IMR-90 (cell line): Measurements from ENCODE around the gene TAP2. TPM values are rescaled to one million over a fixed set of nuclear protein-coding genes. Genes with fewer than 3 reads are reported as not detected.

Source experiments
- ATAC-seq: fragments of 200-7000 bp; cut with Tn5 transposase; 2 replicates; pipeline ENCODE4 v1.9.1; 2020; ENCODE audit warnings: low read depth, mild to moderate bottlenecking, moderate library complexity
- BruUV-seq: library from RNA; stranded (reverse); fragments of 400-500 nt; replicated peaks from 2 replicates; lab custom pipeline; 2021; lab: Mats Ljungman, UMichigan
- CTCF ChIA-PET: fragments of 300-600 bp; formaldehyde crosslinking; extraction: SDS; loops from one replicate; lab custom pipeline; 2021; ENCODE audit warnings: antibody characterized with exemption; lab: Yijun Ruan, JAX
- POLR2A ChIA-PET: fragments of 300-600 bp; sonication (Branson Sonifier 250); formaldehyde crosslinking; loops from one replicate; lab custom pipeline; 2022; ENCODE audit warnings: antibody characterized with exemption; ENCODE audit not compliant: unreplicated experiment; lab: Charles Lee
- DNase-seq: peaks from one replicate; pipeline ENCODE4 v3.0.0; 2013
- H2AFZ ChIP-seq: replicated peaks from 2 replicates; pipeline ENCODE3; 2013; ENCODE audit warnings: low read length, mild to moderate bottlenecking; ENCODE audit not compliant: poor library complexity
- H2AK5ac ChIP-seq: 2 replicates; pipeline ENCODE4 v1.6.1; 2013; ENCODE audit warnings: low read depth, low read length, inconsistent platforms
- H2AK9ac ChIP-seq: replicated peaks from 2 replicates; pipeline ENCODE3; 2013; ENCODE audit warnings: mild to moderate bottlenecking, low read depth, low read length, moderate library complexity; ENCODE audit not compliant: poor library complexity
- H2BK120ac ChIP-seq: 2 replicates; pipeline ENCODE4 v1.6.1; 2013; ENCODE audit warnings: low read depth, low read length, inconsistent platforms
- H2BK15ac ChIP-seq: 3 replicates; pipeline ENCODE4 v1.6.1; 2013; ENCODE audit warnings: low read depth, low read length, inconsistent platforms
- H2BK20ac ChIP-seq: 2 replicates; pipeline ENCODE4 v1.6.1; 2013; ENCODE audit warnings: low read depth, mild to moderate bottlenecking, inconsistent platforms, low read length, moderate library complexity
- H2BK5ac ChIP-seq: 2 replicates; pipeline ENCODE4 v1.6.1; 2013; ENCODE audit warnings: mild to moderate bottlenecking, low read depth, low read length, inconsistent platforms; ENCODE audit not compliant: poor library complexity, severe bottlenecking
- H3K14ac ChIP-seq: replicated peaks from 2 replicates; pipeline ENCODE4 v1.6.1; 2013; ENCODE audit warnings: low read depth, low read length, inconsistent platforms
- H3K18ac ChIP-seq: 2 replicates; pipeline ENCODE4 v1.6.1; 2013; ENCODE audit warnings: low read depth, low read length, control low read depth
- H3K23ac ChIP-seq: 2 replicates; pipeline ENCODE4 v1.6.1; 2013; ENCODE audit warnings: low read depth, low read length, inconsistent platforms
- H3K27ac ChIP-seq: 2 replicates; pipeline ENCODE4 v1.5.1; 2013; ENCODE audit warnings: mild to moderate bottlenecking, control low read depth, low read length; ENCODE audit not compliant: insufficient read depth
- H3K27me3 ChIP-seq: 2 replicates; pipeline ENCODE4 v1.6.1; 2013; ENCODE audit warnings: low read length; ENCODE audit not compliant: control insufficient read depth, insufficient read depth
- H3K36me3 ChIP-seq: 2 replicates; pipeline ENCODE4 v1.6.1; 2013; ENCODE audit warnings: low read length, mixed read lengths; ENCODE audit not compliant: control insufficient read depth, insufficient read depth
- H3K4ac ChIP-seq: 2 replicates; pipeline ENCODE4 v1.6.1; 2013; ENCODE audit warnings: low read depth, low read length, inconsistent platforms
- H3K4me1 ChIP-seq: 2 replicates; pipeline ENCODE4 v1.6.1; 2013; ENCODE audit warnings: low read length, mixed read lengths; ENCODE audit not compliant: control insufficient read depth, insufficient read depth
- H3K4me2 ChIP-seq: 2 replicates; pipeline ENCODE4 v1.6.1; 2013; ENCODE audit warnings: low read depth, mild to moderate bottlenecking, control low read depth, low read length, moderate library complexity
- H3K4me3 ChIP-seq: 2 replicates; pipeline ENCODE4 v1.5.1; 2013; ENCODE audit warnings: low read depth, mild to moderate bottlenecking, control low read depth, low read length, moderate library complexity; ENCODE audit not compliant: insufficient read depth
- H3K56ac ChIP-seq: 2 replicates; pipeline ENCODE4 v1.6.1; 2013; ENCODE audit warnings: low read length, inconsistent platforms; ENCODE audit not compliant: insufficient read depth; ENCODE audit errors: extremely low read depth
- H3K79me1 ChIP-seq, 2 experiments: 2 replicates each; pipeline ENCODE4 v1.6.1; 2013; ENCODE audit warnings: low read length in 2 of 2, inconsistent platforms in 1 of 2, low read depth in 1 of 2
- H3K9ac ChIP-seq: 2 replicates; pipeline ENCODE4 v1.6.1; 2013; ENCODE audit warnings: low read depth, low read length, control low read depth
- H3K9me1 ChIP-seq: 2 replicates; pipeline ENCODE4 v1.6.1; 2013; ENCODE audit warnings: low read length, inconsistent platforms; ENCODE audit not compliant: insufficient read depth
- H3K9me3 ChIP-seq: 2 replicates; pipeline ENCODE4 v1.6.1; 2013; ENCODE audit warnings: low read length; ENCODE audit not compliant: control insufficient read depth, insufficient read depth
- H4K20me1 ChIP-seq: 2 replicates; pipeline ENCODE4 v1.6.1; 2013; ENCODE audit warnings: low read length, inconsistent platforms; ENCODE audit not compliant: insufficient read depth
- H4K5ac ChIP-seq: 2 replicates; pipeline ENCODE4 v1.6.1; 2013; ENCODE audit warnings: mild to moderate bottlenecking, low read depth, low read length, control low read depth
- H4K8ac ChIP-seq, 2 experiments: 2 replicates each; pipeline ENCODE4 v1.6.1; 2013; ENCODE audit warnings: low read depth in 2 of 2, low read length in 2 of 2, control low read depth in 1 of 2, inconsistent platforms in 1 of 2
- H4K91ac ChIP-seq: 2 replicates; pipeline ENCODE4 v1.6.1; 2013; ENCODE audit warnings: low read depth, low read length, inconsistent platforms; ENCODE audit not compliant: insufficient read depth
- CEBPB ChIP-seq: IDR thresholded peaks from 2 replicates; pipeline ENCODE4 v1.6.1; 2012; ENCODE audit warnings: low read depth, low read length, improper control_type of control experiment
- CHD1 ChIP-seq: IDR thresholded peaks from 2 replicates; pipeline ENCODE4 v1.6.1; 2012; ENCODE audit warnings: low read depth, low read length, improper control_type of control experiment
- WGBS, 2 experiments: methylation state at CpG; one replicate each; pipeline versions ENCODE4 v1.1.5 to v1.1.7; 2013; ENCODE audit warnings: missing lambda C conversion rate in 2 of 2; ENCODE audit not compliant: insufficient read length in 1 of 2; ENCODE audit errors: extremely low coverage in 2 of 2; 5-methylcytosine and 5-hydroxymethylcytosine counted together
- dilution Hi-C: fragments of 300-500 bp; cut with HindIII; formaldehyde crosslinking; loops from one replicate; pipeline ENCODE4 v1.14.3; 2018; ENCODE audit warnings: low sequenced_read_pairs; ENCODE audit not compliant: unreplicated experiment
- in situ Hi-C: fragments of 300-500 bp; cut with MboI; formaldehyde crosslinking; loops from 3 replicates; pipeline ENCODE4 v1.14.3; 2019; ENCODE audit warnings: low sequenced_read_pairs, inconsistent platforms, mixed read lengths
- intact Hi-C: fragments of 100-400 bp; cut with micrococcal nuclease; formaldehyde crosslinking; loops from 2 replicates; pipeline ENCODE4 v1.10.0; 2022
- polyA plus RNA-seq, 3 experiments: library from polyadenylated mRNA; depleted of rRNA; stranded (reverse); fragments of >200 nt; gene quantifications; 2 replicates each; pipeline ENCODE4 v1.2.3, GENCODE V29; 2012; ENCODE audit warnings: low replicate concordance in 1 of 3
- total RNA-seq: library from RNA; depleted of rRNA; stranded (reverse); fragments of >200 nt; gene quantifications from 2 replicates; pipeline ENCODE4 v1.2.3, GENCODE V29; 2012

The TAP2 gene
- total and polyA plus RNA-seq, 2 of the 4 experiments (the other 2 are of a cell fraction), result 6.6 to 11.4 TPM

DNA sequence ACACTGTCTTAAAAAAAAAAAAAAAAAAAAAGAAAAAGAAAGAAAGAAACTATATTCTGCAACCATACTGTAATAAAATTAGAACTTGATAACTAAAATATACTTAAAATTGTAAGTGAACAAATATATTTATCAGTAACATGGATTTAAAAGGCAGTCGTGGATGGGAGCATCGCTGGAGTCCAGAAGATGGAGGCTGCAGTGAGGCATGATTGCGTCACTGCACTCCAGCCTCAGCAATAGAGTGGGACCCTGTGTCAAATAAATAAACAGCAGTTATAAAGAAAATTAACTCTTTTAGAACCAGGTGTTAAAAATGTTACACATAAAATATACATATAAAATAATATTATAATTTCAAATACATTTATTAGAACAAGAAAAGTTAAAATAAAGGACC is 24.2 kb upstream of the TAP2 start:
- no peaks in the 10 kb centered on the region for H3K9me3 ChIP-seq
- POLR2A ChIA-PET, result no interaction called here
- H3K4me3 ChIP-seq, result no peak overlapping the region
- no peak overlapping the region for H2AK5ac ChIP-seq
- H4K20me1 ChIP-seq, result no peaks in the 10 kb centered on the region
- H3K27me3 ChIP-seq, result peaks cover 15% of the 10 kb centered on the region
- no peak overlapping the region for H2AFZ ChIP-seq
- no peak for TF ChIP-seq CHD1
- TF ChIP-seq CEBPB, result peak; percentile 88
- H3K27ac ChIP-seq, result no peak overlapping the region
- no peak overlapping the region for H3K14ac ChIP-seq
- no peaks in the 10 kb centered on the region for H3K79me1 ChIP-seq
- no peak overlapping the region for H3K18ac ChIP-seq
- H2BK15ac ChIP-seq, result no peak overlapping the region
- H4K91ac ChIP-seq, result no peak overlapping the region
- CTCF ChIA-PET, result interaction anchor here (0.7 to 1.6 kb wide), 2 partner anchors 24 to 30 kb away, joined by 4 to 6 read pairs; partner anchors contain the start of gene TAP2
- H4K8ac ChIP-seq, result no peak overlapping the region
- dilution Hi-C loops, result no loop called here
- H3K4me1 ChIP-seq, result peaks cover 2% of the 10 kb centered on the region; the same call in 1 of the 2 replicates
- ATAC-seq (no peak), DNase-seq (no peak)
- H3K23ac ChIP-seq, result no peak overlapping the region
- no peak overlapping the region for H2BK20ac ChIP-seq
- no TSS peak for BruUV-seq
- no peak overlapping the region for H2BK120ac ChIP-seq
- in situ Hi-C loops, result no loop called here
- no peak overlapping the region for H3K4ac ChIP-seq
- H3K4me2 ChIP-seq, result no peak overlapping the region
- no peak overlapping the region for H2BK5ac ChIP-seq
- no peaks in the 10 kb centered on the region; the same call in 1 of the 2 replicates for H3K36me3 ChIP-seq
- no peak overlapping the region for H3K56ac ChIP-seq
- no peak overlapping the region for H2AK9ac ChIP-seq
- H4K5ac ChIP-seq, result no peak overlapping the region
- H3K9me1 ChIP-seq, result no peaks in the 10 kb centered on the region
- WGBS, 2 experiments, result no CpG with 5 or more reads among the region's 3 CpGs
- H3K9ac ChIP-seq, result no peak overlapping the region
- intact Hi-C loops, result loop anchor here (10.0 kb wide), 2 partner anchors 158 to 198 kb away; partner anchors contain the start of gene HLA-DQB1
